ENCODE results near the gene PRR16.
A peak's percentile ranks its signal among the peaks of the same experiment; 100 is the strongest.

- TF ChIP-seq EZH2 (IDR thresholded peaks at IDR 0.05; ENCODE audit: borderline replicate concordance, low read depth, low read length, poor library complexity, severe bottlenecking) = no peak
- TF ChIP-seq CTCF (conservative IDR thresholded peaks at IDR 0.05; ENCODE audit: low read depth, low read length) = peak; percentile 71
Observed at GRCh38 chr5:120457839-120458507, 6.1 kb upstream of the PRR16 start.
